SH-SY5Y (cell line): ENCODE data around the gene AMMECR1.

Experiments
- GATA2 ChIP-seq: IDR thresholded peaks from 2 replicates; pipeline ENCODE4 v1.6.1; 2011; ENCODE audit warnings: mild to moderate bottlenecking, low read depth, low read length
- GATA3 ChIP-seq: IDR thresholded peaks from 2 replicates; pipeline ENCODE4 v1.6.1; 2011; ENCODE audit warnings: low read depth, mild to moderate bottlenecking, low read length, moderate library complexity

DNA sequence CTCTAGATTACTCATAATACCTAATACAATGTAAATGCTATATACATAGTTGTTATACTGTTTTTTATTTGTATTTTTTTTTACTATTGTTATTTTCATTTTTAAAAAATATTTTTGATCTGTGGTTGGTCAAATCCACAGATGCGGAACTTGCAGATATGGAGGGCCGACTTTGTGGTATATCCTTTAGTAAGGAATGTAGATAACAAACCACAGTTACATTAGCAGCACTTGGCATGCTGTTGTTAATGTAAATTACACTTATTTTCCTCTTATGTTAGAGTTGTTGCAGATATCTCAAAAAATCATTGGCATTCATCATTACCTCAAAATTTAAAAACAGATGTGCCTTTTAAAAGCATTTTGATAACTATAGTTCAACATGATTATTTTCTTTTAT, 164.0 kb downstream of the AMMECR1 start:
- TF ChIP-seq GATA2 = no peak
- no peak for TF ChIP-seq GATA3
